GM21786 (cell line): ENCODE data around the gene ATP13A1.
"Not testable (repeated sequence)": the region's sequence is repeated elsewhere in the genome, so short reads cannot be mapped to it uniquely, and the experiment has no call there.

Experiments used
- ATAC-seq: cut with Tn5 transposase; IDR thresholded peaks from one replicate; pipeline ENCODE4 v1.9.1; 2021; ENCODE audit not compliant: unreplicated experiment

Gene ATP13A1

GRCh38 chr19:19663256-19664120 is at the start of gene ATP13A1:
Gene ATP13A1, minus strand, starts transcription at chr19:19663676. Its CDS starts 10 bp downstream, at chr19:19663666.
- ATAC-seq: peak; percentile 71

DNA sequence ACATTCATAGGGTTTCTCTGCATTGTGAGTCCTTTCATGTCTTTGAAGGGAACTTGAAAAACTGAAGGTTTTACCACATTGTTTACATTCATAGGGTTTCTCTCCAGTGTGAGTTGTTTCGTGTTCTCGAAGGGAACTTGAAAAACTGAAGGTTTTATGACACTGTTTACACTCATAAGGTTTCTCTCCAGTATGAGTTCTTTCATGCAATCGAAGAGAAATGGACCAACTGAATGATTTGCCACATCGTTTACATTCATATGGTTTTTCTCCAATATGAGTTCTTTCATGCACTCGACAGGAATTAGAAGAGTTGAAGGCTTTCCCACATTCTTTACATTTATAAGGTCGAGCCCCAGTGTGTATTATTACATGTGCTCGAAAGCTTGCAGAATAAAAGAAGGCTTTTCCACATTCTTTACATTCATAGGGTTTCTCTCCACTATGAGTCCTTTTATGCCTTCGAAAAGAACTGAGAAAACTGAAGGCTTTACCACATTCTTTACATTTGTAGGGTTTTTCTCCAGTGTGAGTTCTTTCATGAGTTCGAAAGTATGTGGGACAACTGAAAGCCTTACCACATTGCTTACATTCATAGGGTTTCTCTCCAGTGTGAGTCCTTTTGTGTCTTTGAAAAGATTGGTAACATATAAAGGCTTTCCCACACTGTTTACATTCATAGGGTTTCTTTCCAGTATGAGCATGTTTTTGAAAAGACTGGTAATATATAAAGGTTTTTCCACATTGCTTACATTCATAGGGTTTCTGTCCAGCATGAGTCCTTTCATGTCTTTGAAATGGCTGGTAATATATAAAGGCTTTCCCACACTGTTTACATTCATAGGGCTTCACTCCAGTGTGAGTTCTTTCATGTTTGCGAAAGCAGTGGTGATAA is 48.7 kb upstream of the ATP13A1 start:
- ATAC-seq: no peak

DNA sequence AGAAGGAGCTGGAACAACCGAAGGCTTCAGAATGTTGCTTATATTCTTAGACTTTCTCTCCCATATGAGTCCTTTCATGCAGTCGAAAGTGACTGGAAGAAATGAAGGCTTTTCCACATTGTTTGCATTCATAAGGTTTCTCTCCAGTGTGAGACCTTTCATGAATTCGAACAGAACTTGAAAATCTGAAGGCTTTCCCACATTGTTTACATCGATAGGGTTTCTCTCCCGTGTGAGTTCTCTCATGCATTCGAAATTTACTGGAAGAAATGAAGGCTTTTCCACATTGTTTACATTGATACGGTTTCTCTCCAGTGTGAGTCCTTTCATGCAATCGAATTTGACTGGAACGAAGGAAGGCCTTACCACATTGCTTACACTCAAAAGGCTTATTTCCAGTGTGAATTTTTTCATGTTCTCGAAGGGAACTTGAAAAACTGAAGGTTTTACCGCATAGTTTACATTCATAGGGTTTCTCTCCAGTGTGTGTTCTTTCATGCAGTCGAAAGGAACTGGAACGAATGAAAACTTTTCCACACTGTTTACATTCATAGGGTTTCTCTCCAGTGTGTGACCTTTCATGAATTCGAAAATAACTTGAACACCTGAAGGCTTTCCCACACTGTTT is 47.9 kb upstream of the ATP13A1 start:
- no peak for ATAC-seq

DNA sequence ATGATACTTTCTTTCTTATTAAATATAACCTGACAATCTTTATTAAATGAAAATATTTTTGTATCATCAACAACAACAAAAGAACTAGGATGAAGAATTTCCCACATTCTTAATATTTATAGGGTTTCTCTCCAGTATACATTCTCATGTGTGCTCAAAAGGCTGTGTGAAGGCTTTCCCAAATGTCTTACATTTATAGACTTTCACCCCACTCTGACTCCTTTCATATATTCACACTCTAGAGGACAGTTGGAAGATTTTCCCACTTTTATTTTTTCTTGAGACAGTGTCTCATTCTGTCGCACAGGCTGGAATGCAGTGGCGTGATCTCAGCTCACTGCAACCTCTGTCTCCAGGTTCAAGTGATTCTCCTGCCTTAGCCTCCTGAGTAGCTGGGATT is 47.0 kb upstream of the ATP13A1 start:
- no peak for ATAC-seq

- ATAC-seq: no peak
These were observed 41.4 kb upstream of the ATP13A1 start for GRCh38 chr19:19704836-19705235.

GRCh38 chr19:19700493-19700892 is 37.0 kb upstream of the ATP13A1 start:
- not testable (repeated sequence) for ATAC-seq

DNA sequence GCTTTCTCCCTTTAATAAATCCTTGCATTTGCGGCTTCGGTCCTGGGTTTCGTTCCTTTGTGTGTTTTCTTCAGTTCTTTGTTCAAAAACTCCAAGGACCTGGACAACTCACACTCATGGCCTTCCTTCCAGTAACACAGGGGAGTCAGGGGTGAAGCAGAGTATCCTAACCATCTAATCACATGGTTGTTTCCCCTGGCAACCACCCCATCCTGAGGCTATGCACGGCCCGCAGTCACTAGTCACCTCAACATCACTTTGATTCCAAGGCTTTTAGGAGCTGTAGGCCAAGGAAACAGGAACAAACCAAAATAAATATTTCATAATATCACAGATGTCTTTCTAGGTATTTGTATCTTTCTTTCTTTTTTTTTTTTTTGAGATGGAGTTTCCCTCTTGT is 34.1 kb upstream of the ATP13A1 start:
- no peak for ATAC-seq

GRCh38 chr19:19696386-19696785 is 32.9 kb upstream of the ATP13A1 start:
- ATAC-seq: no peak

DNA sequence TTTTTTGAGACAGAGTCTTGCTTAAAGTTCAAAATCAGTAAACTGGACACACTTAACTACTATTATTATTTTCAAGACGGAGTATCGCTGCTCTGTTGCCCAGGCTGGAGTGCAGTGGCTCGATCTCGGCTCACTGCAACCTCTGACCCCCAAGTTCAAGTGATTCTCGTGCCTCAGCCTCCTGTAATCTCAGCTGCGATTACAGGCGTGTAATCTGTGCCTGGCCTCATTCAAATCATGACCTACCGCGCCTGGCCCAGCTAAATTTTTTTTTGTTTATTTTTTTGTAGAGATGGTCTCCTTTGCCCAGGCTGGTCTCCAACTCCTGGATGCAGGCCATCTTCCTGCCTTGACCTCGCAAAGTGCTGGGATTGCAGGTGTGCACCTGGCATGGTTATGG is 28.2 kb upstream of the ATP13A1 start:
- no peak for ATAC-seq

- ATAC-seq: not testable (repeated sequence)
These were observed 25.5 kb upstream of the ATP13A1 start for GRCh38 chr19:19689023-19689422.

- ATAC-seq: no peak
These were observed 23.6 kb upstream of the ATP13A1 start for GRCh38 chr19:19687090-19687489.

DNA sequence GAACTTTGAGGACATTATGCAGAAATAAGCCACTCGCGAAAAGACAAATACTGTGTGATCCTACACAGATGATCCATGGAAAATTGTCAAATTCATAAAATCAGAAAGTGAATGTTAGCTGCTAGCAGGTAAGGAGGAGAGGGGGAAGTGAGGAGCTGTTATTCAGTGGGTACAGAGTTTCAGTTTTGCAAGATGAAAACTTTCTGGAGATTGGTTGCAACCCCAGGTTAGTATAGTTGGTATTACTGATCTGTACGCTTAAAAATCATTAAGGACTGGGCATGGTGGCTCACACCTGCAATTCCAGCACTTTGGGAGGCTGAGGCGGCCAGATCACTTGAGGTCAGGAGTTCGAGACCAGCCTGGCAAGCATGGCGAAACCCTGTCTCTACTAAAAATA is 23.1 kb upstream of the ATP13A1 start:
- no peak for ATAC-seq

DNA sequence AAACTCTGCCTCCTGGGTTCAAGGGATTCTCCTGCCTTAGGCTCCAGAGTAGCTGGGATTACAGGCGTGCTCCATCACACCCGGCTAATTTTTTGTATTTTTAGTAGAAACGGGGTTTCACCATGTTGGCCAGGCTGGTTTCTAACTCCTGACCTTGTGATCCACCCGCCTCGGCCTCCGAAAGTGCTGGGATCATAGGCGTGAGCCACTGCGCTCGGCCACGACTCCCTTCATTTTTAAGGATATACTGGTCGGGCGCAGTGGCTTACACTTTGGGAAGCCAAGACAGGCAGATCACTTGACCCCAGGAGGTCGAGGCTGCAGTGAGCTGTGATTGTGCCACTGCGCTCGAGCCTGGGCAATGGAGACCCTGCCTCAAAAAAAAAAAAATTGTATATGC is 22.6 kb upstream of the ATP13A1 start:
- not testable (repeated sequence) for ATAC-seq

DNA sequence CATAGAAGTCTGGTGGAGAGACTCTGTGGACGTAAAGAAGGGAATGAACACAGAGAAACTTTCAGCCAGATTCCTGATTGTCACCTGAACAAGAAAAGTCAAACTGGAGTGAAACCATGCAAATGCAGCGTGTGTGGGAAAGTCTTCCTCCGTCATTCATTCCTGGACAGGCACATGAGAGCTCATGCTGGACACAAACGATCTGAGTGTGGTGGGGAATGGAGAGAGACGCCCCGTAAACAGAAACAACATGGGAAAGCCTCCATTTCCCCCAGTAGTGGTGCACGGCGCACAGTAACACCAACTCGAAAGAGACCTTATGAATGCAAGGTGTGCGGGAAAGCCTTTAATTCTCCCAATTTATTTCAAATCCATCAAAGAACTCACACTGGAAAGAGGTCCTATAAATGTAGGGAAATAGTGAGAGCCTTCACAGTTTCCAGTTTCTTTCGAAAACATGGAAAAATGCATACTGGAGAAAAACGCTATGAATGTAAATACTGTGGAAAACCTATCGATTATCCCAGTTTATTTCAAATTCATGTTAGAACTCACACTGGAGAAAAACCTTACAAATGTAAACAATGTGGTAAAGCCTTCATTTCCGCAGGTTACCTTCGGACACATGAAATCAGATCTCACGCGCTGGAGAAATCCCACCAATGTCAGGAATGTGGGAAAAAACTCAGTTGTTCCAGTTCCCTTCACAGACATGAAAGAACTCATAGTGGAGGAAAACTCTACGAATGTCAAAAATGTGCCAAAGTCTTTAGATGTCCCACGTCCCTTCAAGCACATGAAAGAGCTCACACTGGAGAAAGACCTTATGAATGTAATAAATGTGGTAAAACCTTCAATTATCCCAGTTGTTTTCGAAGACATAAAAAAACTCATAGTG is 15.9 kb upstream of the ATP13A1 start:
- no peak for ATAC-seq

GRCh38 chr19:19677579-19677978 is 14.1 kb upstream of the ATP13A1 start:
- no peak for ATAC-seq

DNA sequence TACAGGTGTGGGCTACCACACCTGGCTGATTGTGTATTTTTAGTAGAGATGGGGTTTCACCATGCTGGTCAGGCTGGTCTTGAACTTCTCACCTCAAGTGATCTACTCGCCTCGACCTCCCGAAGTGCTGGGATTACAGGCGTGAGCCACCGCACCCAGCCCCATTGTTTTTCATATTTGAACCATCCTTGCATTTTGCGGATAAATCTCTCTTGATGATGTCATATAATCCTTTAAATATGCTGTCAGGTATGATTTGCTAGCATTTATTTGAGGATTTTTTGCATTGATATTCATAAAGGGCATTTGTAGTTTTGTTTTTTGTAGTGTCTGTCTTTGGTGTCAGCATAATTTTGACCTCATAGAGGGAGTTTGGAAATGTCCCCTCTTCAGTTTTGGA is 10.8 kb upstream of the ATP13A1 start:
- no peak for ATAC-seq

- no peak for ATAC-seq
These were observed 9.3 kb upstream of the ATP13A1 start for GRCh38 chr19:19672816-19673215.

- no peak for ATAC-seq
These were observed 6.6 kb upstream of the ATP13A1 start for GRCh38 chr19:19670070-19670551.

DNA sequence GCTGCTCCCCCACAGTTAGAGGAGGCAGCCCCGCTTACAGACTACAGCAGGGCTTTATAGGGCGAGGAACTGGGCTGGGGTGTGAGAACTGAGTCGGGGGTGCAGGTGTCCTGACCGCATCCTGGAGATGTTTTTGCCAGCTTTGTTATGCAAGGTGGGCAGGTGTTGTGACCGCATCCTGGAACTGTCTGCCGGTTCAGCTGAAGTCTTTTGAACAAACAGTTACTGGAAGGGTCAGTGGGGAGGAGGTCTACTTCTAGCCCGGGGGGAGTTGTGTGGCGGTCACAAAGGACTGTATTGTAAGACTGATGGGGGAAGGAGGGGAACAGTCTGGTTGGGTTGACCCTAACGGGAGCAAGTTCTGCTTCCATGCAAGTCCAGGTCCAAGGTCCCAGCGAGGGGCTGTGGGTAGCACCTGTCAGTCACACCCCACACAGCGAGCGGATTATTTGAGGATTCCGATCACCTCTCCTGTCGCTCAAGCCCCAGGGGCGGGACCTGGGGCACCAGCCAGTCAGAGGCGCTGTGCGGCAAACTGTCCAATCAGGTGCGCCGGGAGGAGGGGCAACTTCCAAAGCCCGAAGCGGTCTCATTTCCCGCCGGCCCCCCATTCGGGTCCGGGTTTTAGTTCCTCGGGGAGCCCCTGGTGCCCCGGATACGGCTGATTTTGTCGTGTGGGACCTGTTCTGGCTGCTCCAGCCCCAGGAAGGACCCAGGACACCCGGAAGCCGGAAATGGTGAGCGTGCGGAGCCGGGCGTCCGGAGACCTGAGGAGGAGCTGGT is 4.9 kb upstream of the ATP13A1 start, which contains the start of gene ZNF101:
ZNF101 (plus strand) TSS at position 610 of the 783 bp plus-strand sequence; CDS start at position 735, 125 bp downstream.
- peak; percentile 57 for ATAC-seq
